Neural cell (in vitro differentiated cells): ENCODE measurements around the gene ACHE.

ENCODE experiments used
- POLR2AphosphoS5 ChIP-seq: IDR thresholded peaks from 2 replicates; pipeline ENCODE4 v1.6.1; 2012
- TF ChIP-seq, protein P1 (sequence below): fragments of 450-650 bp; IDR thresholded peaks from 2 replicates; pipeline ENCODE4 v1.5.1; 2014; ENCODE audit warnings: antibody characterized with exemption, mild to moderate bottlenecking, moderate library complexity; ENCODE audit not compliant: poor library complexity, severe bottlenecking

DNA sequence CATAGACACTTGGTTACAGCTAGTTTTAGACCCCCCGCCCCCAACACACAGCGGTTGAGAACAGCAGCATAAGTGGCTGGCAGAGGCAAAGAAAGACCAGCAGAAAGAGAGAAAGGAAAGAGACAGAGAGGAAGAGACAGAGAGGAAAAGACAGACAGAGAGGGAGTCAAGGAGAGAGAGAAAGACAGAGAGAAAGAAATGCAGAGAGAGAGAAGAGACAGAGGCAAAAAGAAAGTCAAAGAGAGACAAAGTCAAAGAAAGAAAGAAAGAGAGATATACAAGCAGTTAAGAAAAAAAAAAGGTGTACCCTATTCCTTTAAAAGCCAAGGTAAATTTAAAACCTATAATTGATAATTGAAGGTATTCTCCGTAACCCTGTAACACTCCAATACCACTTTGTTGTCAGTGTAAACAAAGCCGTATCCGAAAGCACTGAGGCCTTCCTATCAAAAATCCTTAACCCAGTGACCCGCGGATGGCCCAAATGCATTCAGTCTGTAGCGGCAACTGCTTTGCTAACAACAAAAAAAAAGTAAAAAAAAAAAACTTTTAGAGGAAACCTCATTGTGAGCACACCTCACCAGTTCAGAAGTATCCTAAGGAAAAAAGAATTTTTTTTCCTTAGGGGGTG is 55.1 kb downstream of the ACHE start:
- TF ChIP-seq, protein P1, sequence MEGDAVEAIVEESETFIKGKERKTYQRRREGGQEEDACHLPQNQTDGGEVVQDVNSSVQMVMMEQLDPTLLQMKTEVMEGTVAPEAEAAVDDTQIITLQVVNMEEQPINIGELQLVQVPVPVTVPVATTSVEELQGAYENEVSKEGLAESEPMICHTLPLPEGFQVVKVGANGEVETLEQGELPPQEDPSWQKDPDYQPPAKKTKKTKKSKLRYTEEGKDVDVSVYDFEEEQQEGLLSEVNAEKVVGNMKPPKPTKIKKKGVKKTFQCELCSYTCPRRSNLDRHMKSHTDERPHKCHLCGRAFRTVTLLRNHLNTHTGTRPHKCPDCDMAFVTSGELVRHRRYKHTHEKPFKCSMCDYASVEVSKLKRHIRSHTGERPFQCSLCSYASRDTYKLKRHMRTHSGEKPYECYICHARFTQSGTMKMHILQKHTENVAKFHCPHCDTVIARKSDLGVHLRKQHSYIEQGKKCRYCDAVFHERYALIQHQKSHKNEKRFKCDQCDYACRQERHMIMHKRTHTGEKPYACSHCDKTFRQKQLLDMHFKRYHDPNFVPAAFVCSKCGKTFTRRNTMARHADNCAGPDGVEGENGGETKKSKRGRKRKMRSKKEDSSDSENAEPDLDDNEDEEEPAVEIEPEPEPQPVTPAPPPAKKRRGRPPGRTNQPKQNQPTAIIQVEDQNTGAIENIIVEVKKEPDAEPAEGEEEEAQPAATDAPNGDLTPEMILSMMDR: no peak
- TF ChIP-seq POLR2AphosphoS5: no peak
